Mesenchymal stem cell (in vitro differentiated cells and primary cell): ENCODE results near the gene ZNF444.

Experiments
- DNase-seq: peaks from one replicate; pipeline ENCODE4 v3.0.0-alpha.2; 2013
- H2AFZ ChIP-seq: one replicate; pipeline ENCODE4 v1.6.1; 2013; ENCODE audit warnings: low read depth, mild to moderate bottlenecking, control low read depth, inconsistent platforms, low read length, moderate library complexity
- H2AK5ac ChIP-seq: 2 replicates; pipeline ENCODE4 v1.6.1; 2013; ENCODE audit warnings: low read length, moderate library complexity, mild to moderate bottlenecking, inconsistent platforms; ENCODE audit not compliant: severe bottlenecking
- H2BK120ac ChIP-seq: one replicate; pipeline ENCODE4 v1.6.1; 2013; ENCODE audit warnings: low read depth, mild to moderate bottlenecking, inconsistent platforms, low read length, moderate library complexity
- H2BK12ac ChIP-seq, 2 experiments: one replicate each; pipeline ENCODE4 v1.6.1; 2013; ENCODE audit warnings: inconsistent platforms in 2 of 2, low read length in 2 of 2, mild to moderate bottlenecking in 2 of 2, moderate library complexity in 2 of 2, control low read depth in 1 of 2
- H2BK15ac ChIP-seq: one replicate; pipeline ENCODE4 v1.6.1; 2013; ENCODE audit warnings: mild to moderate bottlenecking, low read depth, inconsistent platforms; ENCODE audit not compliant: poor library complexity, severe bottlenecking
- H2BK5ac ChIP-seq: 2 replicates; pipeline ENCODE4 v1.6.1; 2013; ENCODE audit warnings: low read depth, mild to moderate bottlenecking, low read length, control low read depth, inconsistent platforms; ENCODE audit not compliant: poor library complexity, severe bottlenecking
- H3K14ac ChIP-seq, 2 experiments: one replicate each; pipeline ENCODE4 v1.6.1; 2013; ENCODE audit warnings: inconsistent platforms in 2 of 2, low read length in 2 of 2, control low read depth in 1 of 2, mild to moderate bottlenecking in 1 of 2, moderate library complexity in 1 of 2
- H3K18ac ChIP-seq, 2 experiments: one replicate each; pipeline ENCODE4 v1.6.1; 2013; ENCODE audit warnings: inconsistent platforms in 2 of 2, low read length in 2 of 2, control low read depth in 1 of 2, low read depth in 1 of 2, mild to moderate bottlenecking in 1 of 2
- H3K23ac ChIP-seq, 2 experiments: one replicate each; pipeline ENCODE4 v1.6.1; 2013; ENCODE audit warnings: inconsistent platforms in 2 of 2, low read length in 2 of 2, mild to moderate bottlenecking in 2 of 2, moderate library complexity in 2 of 2, control low read depth in 1 of 2
- H3K27ac ChIP-seq: 2 replicates; pipeline ENCODE4 v1.5.1; 2013; ENCODE audit warnings: mild to moderate bottlenecking, moderate library complexity, low read length, control low read depth, inconsistent platforms; ENCODE audit not compliant: poor library complexity, severe bottlenecking
- H3K27me3 ChIP-seq, 2 experiments: 2 replicates each; pipeline versions ENCODE4 v1.6.1 to v1.7.0; 2013; ENCODE audit warnings: low read length in 2 of 2, mild to moderate bottlenecking in 2 of 2, moderate library complexity in 2 of 2, control low read depth in 1 of 2, inconsistent platforms in 1 of 2; ENCODE audit not compliant: control insufficient read depth in 1 of 2, insufficient read depth in 1 of 2
- H3K36me3 ChIP-seq, 2 experiments: 2 replicates each; pipeline versions ENCODE4 v1.6.1 to v1.7.0; 2013; ENCODE audit warnings: low read length in 2 of 2, control low read depth in 1 of 2, inconsistent platforms in 1 of 2, low read depth in 1 of 2, mild to moderate bottlenecking in 1 of 2; ENCODE audit not compliant: insufficient read depth in 2 of 2, control insufficient read depth in 1 of 2
- H3K4ac ChIP-seq, 2 experiments: one replicate each; pipeline ENCODE4 v1.6.1; 2013; ENCODE audit warnings: inconsistent platforms in 2 of 2, low read length in 2 of 2, mild to moderate bottlenecking in 2 of 2, moderate library complexity in 2 of 2, control low read depth in 1 of 2, low read depth in 1 of 2
- H3K4me1 ChIP-seq: 2 replicates; pipeline ENCODE4 v1.6.1; 2013; ENCODE audit warnings: low read depth, low read length, control low read depth; ENCODE audit not compliant: control insufficient read depth, insufficient read depth
- H3K4me2 ChIP-seq: 2 replicates; pipeline ENCODE4 v1.6.1; 2013; ENCODE audit warnings: low read length, mild to moderate bottlenecking, inconsistent platforms; ENCODE audit not compliant: poor library complexity, severe bottlenecking
- H3K4me3 ChIP-seq, 2 experiments: 2 replicates each; pipeline versions ENCODE4 v1.5.1 to v1.7.0; 2013; ENCODE audit warnings: low read length in 2 of 2, mild to moderate bottlenecking in 2 of 2, control low read depth in 1 of 2, low read depth in 1 of 2; ENCODE audit not compliant: insufficient read depth in 1 of 2
- H3K79me1 ChIP-seq: replicated peaks from 2 replicates; pipeline ENCODE4 v1.6.1; 2013; ENCODE audit warnings: mild to moderate bottlenecking, control low read depth, low read length, inconsistent platforms; ENCODE audit not compliant: poor library complexity, severe bottlenecking
- H3K9ac ChIP-seq: 2 replicates; pipeline ENCODE4 v1.7.0; 2013; ENCODE audit warnings: mild to moderate bottlenecking, low read length, moderate library complexity
- H3K9me3 ChIP-seq: 2 replicates; pipeline ENCODE4 v1.7.0; 2013; ENCODE audit warnings: mild to moderate bottlenecking, low read length; ENCODE audit not compliant: control insufficient read depth
- H4K8ac ChIP-seq: one replicate; pipeline ENCODE4 v1.6.1; 2013; ENCODE audit warnings: inconsistent platforms, mild to moderate bottlenecking, low read length, moderate library complexity
- H4K91ac ChIP-seq: one replicate; pipeline ENCODE4 v1.6.1; 2013; ENCODE audit warnings: mild to moderate bottlenecking, low read length, inconsistent platforms
- WGBS: methylation state at CpG from one replicate; pipeline ENCODE4 v1.1.7; 2013; ENCODE audit warnings: mixed read lengths; 5-methylcytosine and 5-hydroxymethylcytosine counted together

Gene ZNF444

DNA sequence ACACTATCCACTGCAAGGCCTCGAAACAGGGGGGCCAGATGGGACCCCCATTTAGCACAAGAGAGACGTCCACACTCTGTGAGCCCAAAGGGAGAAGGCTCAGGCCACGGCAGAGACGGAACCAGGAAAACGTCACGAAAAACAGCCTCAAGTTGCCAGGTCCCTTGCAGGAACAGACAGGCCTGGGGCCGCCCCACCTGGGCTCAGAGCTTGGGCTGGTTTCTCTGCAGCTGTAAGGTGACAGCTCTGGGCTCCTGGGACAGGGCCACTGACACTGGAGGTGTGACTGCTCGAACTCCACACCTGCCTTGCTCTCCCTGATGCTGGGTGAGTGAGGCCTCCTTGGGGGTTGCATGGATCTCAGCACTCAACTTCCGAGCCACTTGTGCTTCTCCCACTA lies 23.2 kb upstream of the ZNF444 start:
- Histone ChIP-seq H3K4me3 (no peak overlapping the region), H3K27me3 (no peaks in the 10 kb centered on the region), H3K4ac (no peak overlapping the region), H2AK5ac (no peak overlapping the region), H3K9ac (no peak overlapping the region), H2BK5ac (no peak overlapping the region), H3K18ac (no peak overlapping the region), H2BK12ac (no peak overlapping the region), H4K91ac (no peak overlapping the region), H3K27ac (no peak overlapping the region), H3K23ac (no peak overlapping the region), H2BK120ac (no peak overlapping the region), H2AFZ (no peak overlapping the region), H3K9me3 (no peaks in the 10 kb centered on the region), H4K8ac (no peak overlapping the region), H3K4me2 (no peak overlapping the region), H3K79me1 (no peaks in the 10 kb centered on the region), H3K14ac (no peak overlapping the region), H2BK15ac (no peak overlapping the region), H3K36me3 (peaks cover 3 to 37% of the 10 kb centered on the region in 2 experiments), H3K4me1 (peaks cover 44% of the 10 kb centered on the region)
- 83% methylated on average over 9 of the region's 9 CpGs for WGBS
- DNase-seq: no peak

DNA sequence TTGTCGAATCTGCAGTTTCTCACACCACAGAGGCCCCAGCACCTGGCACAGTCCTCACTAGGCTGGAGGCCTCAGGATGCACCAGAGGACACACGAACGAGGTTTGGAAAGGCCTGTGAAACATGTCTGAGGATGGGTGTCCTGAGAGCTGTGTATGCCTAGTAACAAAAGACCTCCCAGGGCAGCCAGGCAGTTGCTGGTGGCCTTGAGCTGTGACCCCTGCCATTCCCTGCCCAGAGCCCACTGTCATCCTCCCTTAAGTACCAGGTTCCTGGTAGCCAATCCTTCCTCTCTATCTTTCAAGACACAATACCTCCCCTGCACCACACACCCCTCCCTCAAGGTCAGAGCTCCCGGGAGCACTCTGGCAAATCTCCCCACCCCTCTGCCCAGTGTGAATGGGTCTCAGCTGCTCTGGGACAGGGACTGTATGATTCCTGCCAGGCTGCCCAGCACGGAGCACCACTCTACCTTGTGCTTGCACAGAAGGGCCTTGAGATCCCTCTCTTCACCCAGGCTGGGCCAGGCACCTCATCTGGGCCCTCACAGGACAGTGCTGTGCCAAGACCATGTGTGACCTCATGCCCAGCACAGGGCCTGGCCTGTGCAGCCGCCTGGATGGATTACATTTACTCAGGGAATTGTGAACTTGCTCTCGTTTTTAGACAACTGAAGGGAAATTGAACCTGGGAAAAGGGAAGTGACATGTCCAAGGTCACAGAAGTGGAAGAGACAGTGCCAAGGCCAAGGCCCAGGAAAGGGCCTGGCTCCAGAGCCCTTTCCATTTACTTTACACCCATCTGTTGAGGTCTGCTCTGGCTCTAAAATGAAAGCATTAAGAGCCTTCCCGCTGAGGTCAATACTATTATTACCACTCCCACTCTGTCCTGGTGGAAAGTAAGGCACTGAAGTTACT lies 22.2 kb upstream of the ZNF444 start:
- no peaks in the 10 kb centered on the region for H3K27me3 ChIP-seq
- H3K14ac ChIP-seq: no peak overlapping the region
- peak overlapping the region; percentile 62 for H2BK15ac ChIP-seq
- WGBS: 94% methylated on average over 8 of the region's 8 CpGs
- no peak overlapping the region for H2AK5ac ChIP-seq
- H4K91ac ChIP-seq: peak overlapping the region; percentile 81
- peak overlapping the region; percentile 92 for H4K8ac ChIP-seq
- peak overlapping the region in 1 of 2 experiments; percentile 88 for H3K4me3 ChIP-seq
- peaks cover 38% of the 10 kb centered on the region for H3K4me1 ChIP-seq
- no peaks in the 10 kb centered on the region for H3K9me3 ChIP-seq
- H2BK12ac ChIP-seq: peak overlapping the region in 1 of 2 experiments; percentile 10
- no peaks in the 10 kb centered on the region for H3K79me1 ChIP-seq
- H2AFZ ChIP-seq: no peak overlapping the region
- H3K9ac ChIP-seq: peak overlapping the region; percentile 94
- no peak overlapping the region for H2BK5ac ChIP-seq
- peak overlapping the region; percentile 77 for H3K4me2 ChIP-seq
- no peak overlapping the region for H2BK120ac ChIP-seq
- peak overlapping the region; percentile 89 for H3K27ac ChIP-seq
- H3K23ac ChIP-seq: no peak overlapping the region
- H3K36me3 ChIP-seq: peaks cover 3 to 37% of the 10 kb centered on the region in 2 experiments
- H3K18ac ChIP-seq: no peak overlapping the region
- no peak for DNase-seq
- peak overlapping the region in 1 of 2 experiments; percentile 30 for H3K4ac ChIP-seq

DNA sequence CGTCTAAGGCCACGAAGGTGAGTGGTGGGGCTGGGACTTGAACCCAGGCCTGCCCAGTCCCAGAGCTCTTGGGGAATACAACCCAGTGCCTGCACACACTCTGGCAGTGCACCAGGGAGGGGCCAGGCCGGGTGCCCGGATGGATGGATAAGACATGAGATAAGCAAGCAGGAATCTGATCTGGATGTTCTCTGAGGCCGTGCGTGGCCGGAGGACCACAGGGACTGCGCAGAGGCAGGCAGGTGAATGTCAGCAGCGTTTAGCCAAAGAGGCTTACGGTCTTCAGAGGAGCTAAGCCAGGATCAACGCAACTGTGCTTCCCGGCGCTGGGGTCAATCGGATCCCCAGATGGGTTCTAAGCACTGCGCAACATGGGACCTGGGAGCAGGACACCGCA lies 21.5 kb upstream of the ZNF444 start:
- Histone ChIP-seq H2AK5ac (peak overlapping the region; percentile 88), H3K14ac (no peak overlapping the region), H3K23ac (no peak overlapping the region), H3K9ac (peak overlapping the region; percentile 94), H3K4ac (peak overlapping the region; percentile 90 to 94), H3K18ac (peak overlapping the region; percentile 7 to 88), H3K9me3 (no peaks in the 10 kb centered on the region), H4K8ac (no peak overlapping the region), H2BK120ac (no peak overlapping the region), H3K79me1 (no peaks in the 10 kb centered on the region), H3K4me3 (peak overlapping the region; percentile 79 to 88), H4K91ac (peak overlapping the region; percentile 81), H3K4me2 (peak overlapping the region; percentile 77), H3K36me3 (peaks cover 3 to 34% of the 10 kb centered on the region in 2 experiments), H3K4me1 (peaks cover 33% of the 10 kb centered on the region), H3K27ac (peak overlapping the region; percentile 89), H2AFZ (no peak overlapping the region), H2BK5ac (peak overlapping the region; percentile 63), H2BK15ac (no peak overlapping the region), H2BK12ac (no peak overlapping the region), H3K27me3 (no peaks in the 10 kb centered on the region)
- WGBS: 63% methylated on average over 15 of the region's 16 CpGs
- DNase-seq: peak; percentile 49

DNA sequence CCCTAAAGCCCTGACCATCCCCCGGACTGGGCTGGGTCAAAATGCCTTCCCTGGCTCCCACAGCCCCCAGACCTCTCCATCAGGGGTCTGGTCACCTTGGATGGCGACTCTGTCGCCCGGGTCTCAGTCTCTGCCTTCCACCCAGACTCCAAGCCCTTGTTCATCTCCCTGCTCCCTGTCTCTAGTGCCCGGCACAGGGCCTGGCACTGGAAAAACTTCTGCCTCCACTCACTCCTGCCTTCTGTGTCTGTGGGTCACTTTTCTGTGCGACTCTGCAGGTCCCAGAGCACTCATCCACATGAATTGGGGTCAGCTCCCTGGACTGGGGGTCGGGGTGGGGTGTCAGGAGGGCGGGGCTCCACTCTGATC lies 21.1 kb upstream of the ZNF444 start:
- Histone ChIP-seq H3K36me3 (peaks cover 3 to 30% of the 10 kb centered on the region in 2 experiments), H2BK120ac (no peak overlapping the region), H3K4ac (peak overlapping the region; percentile 90 to 94), H3K4me1 (peaks cover 29% of the 10 kb centered on the region), H3K14ac (no peak overlapping the region), H3K79me1 (no peaks in the 10 kb centered on the region), H3K27me3 (no peaks in the 10 kb centered on the region), H3K4me3 (peak overlapping the region; percentile 79 to 88), H3K9ac (peak overlapping the region; percentile 94), H2AFZ (no peak overlapping the region), H2AK5ac (peak overlapping the region; percentile 88), H4K8ac (peak overlapping the region; percentile 10), H3K18ac (peak overlapping the region; percentile 7 to 88), H3K27ac (peak overlapping the region; percentile 89), H2BK12ac (peak overlapping the region in 1 of 2 experiments; percentile 54), H4K91ac (peak overlapping the region; percentile 78), H3K23ac (no peak overlapping the region), H2BK5ac (peak overlapping the region; percentile 63), H2BK15ac (no peak overlapping the region), H3K9me3 (no peaks in the 10 kb centered on the region), H3K4me2 (peak overlapping the region; percentile 77)
- WGBS: 24% methylated on average over 8 of the region's 8 CpGs
- no peak for DNase-seq
